GM12891 (cell line): Measurements from ENCODE around the gene PDZRN3.

Source experiments
- POLR2A ChIP-seq: IDR thresholded peaks from 2 replicates; pipeline ENCODE4 v1.6.1; 2011; ENCODE audit warnings: low read depth, low read length, control low read depth
- POLR2AphosphoS5 ChIP-seq: IDR thresholded peaks from 2 replicates; pipeline ENCODE4 v1.6.1; 2011; ENCODE audit warnings: low read depth, low read length, control low read depth
- POU2F2 ChIP-seq: IDR thresholded peaks from 2 replicates; pipeline ENCODE4 v1.6.1; 2011; ENCODE audit warnings: low read depth, mild to moderate bottlenecking, control low read depth, low read length, moderate library complexity
- SPI1 ChIP-seq: IDR thresholded peaks from 2 replicates; pipeline ENCODE4 v1.6.1; 2011; ENCODE audit warnings: low read depth, low read length, control low read depth
- TAF1 ChIP-seq: IDR thresholded peaks from 2 replicates; pipeline ENCODE4 v1.6.1; 2011; ENCODE audit warnings: low read depth, low read length, control low read depth

DNA sequence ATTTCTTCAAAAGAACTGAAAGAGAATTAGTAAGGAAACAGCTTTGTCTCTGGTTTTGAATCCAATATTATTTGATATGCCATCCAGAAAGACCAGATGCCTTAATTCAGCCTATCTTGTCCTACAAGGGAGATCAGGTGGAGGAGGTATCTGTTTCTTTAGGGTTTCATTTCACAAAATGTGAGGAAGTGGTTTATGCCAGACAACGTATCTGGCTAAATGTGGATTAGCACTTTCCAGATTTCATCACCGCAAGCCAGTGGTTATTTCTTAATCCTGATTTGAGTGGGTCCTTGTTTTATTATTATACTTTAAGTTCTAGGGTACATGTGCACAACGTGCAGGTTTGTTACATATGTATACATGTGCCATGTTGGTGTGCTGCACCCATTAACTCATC lies 292.2 kb downstream of the PDZRN3 start:
- no peak for TF ChIP-seq POLR2AphosphoS5
- TF ChIP-seq POLR2A = no peak
- no peak for TF ChIP-seq TAF1
- no peak for TF ChIP-seq POU2F2
- TF ChIP-seq SPI1 = no peak
